ENCODE measurements around the gene RMDN2. TPM values are rescaled to one million over a fixed set of nuclear protein-coding genes. Genes with fewer than 3 reads are reported as not detected.

RMDN2 gene
- total and polyA plus RNA-seq, 2 experiments from 2014 or later: 3.4 to 3.6 TPM

DNA sequence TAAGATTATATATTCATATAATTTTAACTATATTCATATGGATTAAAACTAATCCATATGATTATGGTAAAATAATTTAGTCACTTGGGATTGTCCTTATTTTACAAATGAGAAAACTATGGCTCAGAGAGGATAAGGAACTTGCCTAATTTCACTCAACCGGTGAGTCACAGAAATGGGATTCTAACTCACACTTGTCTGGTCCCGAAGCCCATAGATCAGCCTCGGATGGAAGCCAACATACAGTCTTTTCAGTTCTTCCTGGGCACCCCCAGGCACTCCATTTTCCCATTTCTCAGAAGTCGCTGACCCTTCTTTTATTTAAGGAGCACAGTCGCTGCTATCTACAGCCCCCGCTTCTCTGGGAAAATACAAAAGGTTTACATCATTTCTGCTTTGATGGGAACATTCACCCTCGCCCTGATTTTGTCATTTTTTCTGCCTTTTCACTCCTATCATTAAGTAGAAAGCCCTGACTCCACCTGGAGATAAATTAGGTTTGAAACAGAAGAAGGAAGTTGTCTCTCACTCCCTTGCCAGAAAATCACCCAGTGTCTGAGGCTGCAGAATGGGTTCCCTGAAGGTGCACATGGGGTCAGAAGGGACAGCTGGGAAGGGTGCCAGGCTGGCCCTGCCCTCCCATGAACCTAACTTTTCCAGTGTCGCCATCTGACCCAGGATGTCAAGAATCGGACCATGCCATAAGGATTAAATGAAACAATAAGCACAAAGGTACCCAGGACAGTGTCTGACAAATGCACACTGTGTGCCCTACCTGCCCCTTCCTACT lies 114.2 kb downstream of the RMDN2 start:
- Histone ChIP-seq H3K4me1 (ENCODE audit: insufficient read depth) (peaks cover 18% of the 10 kb centered on the region), H3K4me2 (no peak overlapping the region), H3K27ac (ENCODE audit: low read depth) (no peak overlapping the region), H4K20me1 (replicated peaks; ENCODE audit: insufficient read depth) (no peaks in the 10 kb centered on the region), H3K36me3 (ENCODE audit: insufficient read depth) (no peaks in the 10 kb centered on the region), H3F3A (replicated peaks; ENCODE audit: low read depth) (peaks cover 8% of the 10 kb centered on the region; the same call in 1 of the 2 replicates), H3K27me3 (ENCODE audit: insufficient read depth) (peaks cover 27% of the 10 kb centered on the region), H3K4me3 (no peak overlapping the region), H2AFZ (peak overlapping the region; percentile 35; the same call in 1 of the 2 replicates), H3K79me2 (replicated peaks; ENCODE audit: insufficient read depth) (no peaks in the 10 kb centered on the region), H3K9me2 (ENCODE audit: insufficient read depth) (no peaks in the 10 kb centered on the region)
- DNase-seq (ENCODE audit: low spot score) (no peak), ATAC-seq (no peak)
- TF ChIP-seq EZH2phosphoT487 (IDR thresholded peaks at IDR 0.05; ENCODE audit: unreplicated experiment): no peak
- TF ChIP-seq ZNF331 (CRISPR knock-in tag; IDR thresholded peaks at IDR 0.05; ENCODE audit: low read depth): no peak
- TF ChIP-seq, protein P1, sequence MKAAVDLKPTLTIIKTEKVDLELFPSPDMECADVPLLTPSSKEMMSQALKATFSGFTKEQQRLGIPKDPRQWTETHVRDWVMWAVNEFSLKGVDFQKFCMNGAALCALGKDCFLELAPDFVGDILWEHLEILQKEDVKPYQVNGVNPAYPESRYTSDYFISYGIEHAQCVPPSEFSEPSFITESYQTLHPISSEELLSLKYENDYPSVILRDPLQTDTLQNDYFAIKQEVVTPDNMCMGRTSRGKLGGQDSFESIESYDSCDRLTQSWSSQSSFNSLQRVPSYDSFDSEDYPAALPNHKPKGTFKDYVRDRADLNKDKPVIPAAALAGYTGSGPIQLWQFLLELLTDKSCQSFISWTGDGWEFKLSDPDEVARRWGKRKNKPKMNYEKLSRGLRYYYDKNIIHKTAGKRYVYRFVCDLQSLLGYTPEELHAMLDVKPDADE (IDR thresholded peaks at IDR 0.05): no peak
- TF ChIP-seq, protein P2, sequence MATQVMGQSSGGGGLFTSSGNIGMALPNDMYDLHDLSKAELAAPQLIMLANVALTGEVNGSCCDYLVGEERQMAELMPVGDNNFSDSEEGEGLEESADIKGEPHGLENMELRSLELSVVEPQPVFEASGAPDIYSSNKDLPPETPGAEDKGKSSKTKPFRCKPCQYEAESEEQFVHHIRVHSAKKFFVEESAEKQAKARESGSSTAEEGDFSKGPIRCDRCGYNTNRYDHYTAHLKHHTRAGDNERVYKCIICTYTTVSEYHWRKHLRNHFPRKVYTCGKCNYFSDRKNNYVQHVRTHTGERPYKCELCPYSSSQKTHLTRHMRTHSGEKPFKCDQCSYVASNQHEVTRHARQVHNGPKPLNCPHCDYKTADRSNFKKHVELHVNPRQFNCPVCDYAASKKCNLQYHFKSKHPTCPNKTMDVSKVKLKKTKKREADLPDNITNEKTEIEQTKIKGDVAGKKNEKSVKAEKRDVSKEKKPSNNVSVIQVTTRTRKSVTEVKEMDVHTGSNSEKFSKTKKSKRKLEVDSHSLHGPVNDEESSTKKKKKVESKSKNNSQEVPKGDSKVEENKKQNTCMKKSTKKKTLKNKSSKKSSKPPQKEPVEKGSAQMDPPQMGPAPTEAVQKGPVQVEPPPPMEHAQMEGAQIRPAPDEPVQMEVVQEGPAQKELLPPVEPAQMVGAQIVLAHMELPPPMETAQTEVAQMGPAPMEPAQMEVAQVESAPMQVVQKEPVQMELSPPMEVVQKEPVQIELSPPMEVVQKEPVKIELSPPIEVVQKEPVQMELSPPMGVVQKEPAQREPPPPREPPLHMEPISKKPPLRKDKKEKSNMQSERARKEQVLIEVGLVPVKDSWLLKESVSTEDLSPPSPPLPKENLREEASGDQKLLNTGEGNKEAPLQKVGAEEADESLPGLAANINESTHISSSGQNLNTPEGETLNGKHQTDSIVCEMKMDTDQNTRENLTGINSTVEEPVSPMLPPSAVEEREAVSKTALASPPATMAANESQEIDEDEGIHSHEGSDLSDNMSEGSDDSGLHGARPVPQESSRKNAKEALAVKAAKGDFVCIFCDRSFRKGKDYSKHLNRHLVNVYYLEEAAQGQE (IDR thresholded peaks at IDR 0.05; ENCODE audit: unreplicated experiment): no peak
- TF ChIP-seq JUNB (IDR thresholded peaks at IDR 0.05; ENCODE audit: unreplicated experiment): no peak
- no peak for TF ChIP-seq CREB1 (CRISPR knock-in tag; IDR thresholded peaks at IDR 0.05; ENCODE audit: low read depth)
- TF ChIP-seq NANOG (IDR thresholded peaks at IDR 0.05; ENCODE audit: borderline replicate concordance): no peak
- TF ChIP-seq, protein P3, sequence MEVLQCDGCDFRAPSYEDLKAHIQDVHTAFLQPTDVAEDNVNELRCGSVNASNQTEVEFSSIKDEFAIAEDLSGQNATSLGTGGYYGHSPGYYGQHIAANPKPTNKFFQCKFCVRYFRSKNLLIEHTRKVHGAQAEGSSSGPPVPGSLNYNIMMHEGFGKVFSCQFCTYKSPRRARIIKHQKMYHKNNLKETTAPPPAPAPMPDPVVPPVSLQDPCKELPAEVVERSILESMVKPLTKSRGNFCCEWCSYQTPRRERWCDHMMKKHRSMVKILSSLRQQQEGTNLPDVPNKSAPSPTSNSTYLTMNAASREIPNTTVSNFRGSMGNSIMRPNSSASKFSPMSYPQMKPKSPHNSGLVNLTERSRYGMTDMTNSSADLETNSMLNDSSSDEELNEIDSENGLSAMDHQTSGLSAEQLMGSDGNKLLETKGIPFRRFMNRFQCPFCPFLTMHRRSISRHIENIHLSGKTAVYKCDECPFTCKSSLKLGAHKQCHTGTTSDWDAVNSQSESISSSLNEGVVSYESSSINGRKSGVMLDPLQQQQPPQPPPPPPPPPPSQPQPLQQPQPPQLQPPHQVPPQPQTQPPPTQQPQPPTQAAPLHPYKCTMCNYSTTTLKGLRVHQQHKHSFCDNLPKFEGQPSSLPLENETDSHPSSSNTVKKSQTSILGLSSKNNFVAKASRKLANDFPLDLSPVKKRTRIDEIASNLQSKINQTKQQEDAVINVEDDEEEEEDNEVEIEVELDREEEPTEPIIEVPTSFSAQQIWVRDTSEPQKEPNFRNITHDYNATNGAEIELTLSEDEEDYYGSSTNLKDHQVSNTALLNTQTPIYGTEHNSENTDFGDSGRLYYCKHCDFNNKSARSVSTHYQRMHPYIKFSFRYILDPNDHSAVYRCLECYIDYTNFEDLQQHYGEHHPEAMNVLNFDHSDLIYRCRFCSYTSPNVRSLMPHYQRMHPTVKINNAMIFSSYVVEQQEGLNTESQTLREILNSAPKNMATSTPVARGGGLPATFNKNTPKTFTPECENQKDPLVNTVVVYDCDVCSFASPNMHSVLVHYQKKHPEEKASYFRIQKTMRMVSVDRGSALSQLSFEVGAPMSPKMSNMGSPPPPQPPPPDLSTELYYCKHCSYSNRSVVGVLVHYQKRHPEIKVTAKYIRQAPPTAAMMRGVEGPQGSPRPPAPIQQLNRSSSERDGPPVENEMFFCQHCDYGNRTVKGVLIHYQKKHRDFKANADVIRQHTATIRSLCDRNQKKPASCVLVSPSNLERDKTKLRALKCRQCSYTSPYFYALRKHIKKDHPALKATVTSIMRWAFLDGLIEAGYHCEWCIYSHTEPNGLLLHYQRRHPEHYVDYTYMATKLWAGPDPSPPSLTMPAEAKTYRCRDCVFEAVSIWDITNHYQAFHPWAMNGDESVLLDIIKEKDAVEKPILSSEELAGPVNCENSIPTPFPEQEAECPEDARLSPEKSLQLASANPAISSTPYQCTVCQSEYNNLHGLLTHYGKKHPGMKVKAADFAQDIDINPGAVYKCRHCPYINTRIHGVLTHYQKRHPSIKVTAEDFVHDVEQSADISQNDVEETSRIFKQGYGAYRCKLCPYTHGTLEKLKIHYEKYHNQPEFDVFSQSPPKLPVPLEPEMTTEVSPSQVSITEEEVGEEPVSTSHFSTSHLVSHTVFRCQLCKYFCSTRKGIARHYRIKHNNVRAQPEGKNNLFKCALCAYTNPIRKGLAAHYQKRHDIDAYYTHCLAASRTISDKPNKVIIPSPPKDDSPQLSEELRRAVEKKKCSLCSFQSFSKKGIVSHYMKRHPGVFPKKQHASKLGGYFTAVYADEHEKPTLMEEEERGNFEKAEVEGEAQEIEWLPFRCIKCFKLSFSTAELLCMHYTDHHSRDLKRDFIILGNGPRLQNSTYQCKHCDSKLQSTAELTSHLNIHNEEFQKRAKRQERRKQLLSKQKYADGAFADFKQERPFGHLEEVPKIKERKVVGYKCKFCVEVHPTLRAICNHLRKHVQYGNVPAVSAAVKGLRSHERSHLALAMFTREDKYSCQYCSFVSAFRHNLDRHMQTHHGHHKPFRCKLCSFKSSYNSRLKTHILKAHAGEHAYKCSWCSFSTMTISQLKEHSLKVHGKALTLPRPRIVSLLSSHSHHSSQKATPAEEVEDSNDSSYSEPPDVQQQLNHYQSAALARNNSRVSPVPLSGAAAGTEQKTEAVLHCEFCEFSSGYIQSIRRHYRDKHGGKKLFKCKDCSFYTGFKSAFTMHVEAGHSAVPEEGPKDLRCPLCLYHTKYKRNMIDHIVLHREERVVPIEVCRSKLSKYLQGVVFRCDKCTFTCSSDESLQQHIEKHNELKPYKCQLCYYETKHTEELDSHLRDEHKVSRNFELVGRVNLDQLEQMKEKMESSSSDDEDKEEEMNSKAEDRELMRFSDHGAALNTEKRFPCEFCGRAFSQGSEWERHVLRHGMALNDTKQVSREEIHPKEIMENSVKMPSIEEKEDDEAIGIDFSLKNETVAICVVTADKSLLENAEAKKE (CRISPR knock-in tag; IDR thresholded peaks at IDR 0.05): no peak
- TF ChIP-seq, protein P4, sequence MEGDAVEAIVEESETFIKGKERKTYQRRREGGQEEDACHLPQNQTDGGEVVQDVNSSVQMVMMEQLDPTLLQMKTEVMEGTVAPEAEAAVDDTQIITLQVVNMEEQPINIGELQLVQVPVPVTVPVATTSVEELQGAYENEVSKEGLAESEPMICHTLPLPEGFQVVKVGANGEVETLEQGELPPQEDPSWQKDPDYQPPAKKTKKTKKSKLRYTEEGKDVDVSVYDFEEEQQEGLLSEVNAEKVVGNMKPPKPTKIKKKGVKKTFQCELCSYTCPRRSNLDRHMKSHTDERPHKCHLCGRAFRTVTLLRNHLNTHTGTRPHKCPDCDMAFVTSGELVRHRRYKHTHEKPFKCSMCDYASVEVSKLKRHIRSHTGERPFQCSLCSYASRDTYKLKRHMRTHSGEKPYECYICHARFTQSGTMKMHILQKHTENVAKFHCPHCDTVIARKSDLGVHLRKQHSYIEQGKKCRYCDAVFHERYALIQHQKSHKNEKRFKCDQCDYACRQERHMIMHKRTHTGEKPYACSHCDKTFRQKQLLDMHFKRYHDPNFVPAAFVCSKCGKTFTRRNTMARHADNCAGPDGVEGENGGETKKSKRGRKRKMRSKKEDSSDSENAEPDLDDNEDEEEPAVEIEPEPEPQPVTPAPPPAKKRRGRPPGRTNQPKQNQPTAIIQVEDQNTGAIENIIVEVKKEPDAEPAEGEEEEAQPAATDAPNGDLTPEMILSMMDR (conservative IDR thresholded peaks at IDR 0.05; ENCODE audit: low read depth in 2 of 2): no peak
- TF ChIP-seq STAT1 (IDR thresholded peaks at IDR 0.05; ENCODE audit: unreplicated experiment): no peak
- TF ChIP-seq POLR2AphosphoS5 (IDR thresholded peaks at IDR 0.05; ENCODE audit: low read depth): no peak
- no peak for TF ChIP-seq ZNF114 (CRISPR knock-in tag; IDR thresholded peaks at IDR 0.05)
- no peak for TF ChIP-seq EZH2 (IDR thresholded peaks at IDR 0.05; ENCODE audit: low read depth, unreplicated experiment)
- Mint-ChIP-seq H3K27ac (no peak overlapping the region), H3K4me3 (no peak overlapping the region), H3K36me3 (ENCODE audit: low read depth) (no peaks in the 10 kb centered on the region), H3K9me3 (no peaks in the 10 kb centered on the region), H3K4me1 (peaks cover 6% of the 10 kb centered on the region), H3K27me3 (ENCODE audit: insufficient read depth, low read depth, poor library complexity) (peaks cover 15% of the 10 kb centered on the region)

Data from GM23338 (cell line).